Measurements from ENCODE around the gene CD4. TPM values are rescaled to one million over a fixed set of nuclear protein-coding genes. Genes with fewer than 3 reads are reported as not detected.
A peak's percentile ranks its signal among the peaks of the same experiment; 100 is the strongest.

Gene CD4
- total RNA-seq, 4 donors from 2014 or later = 6.6 to 16.2 (median 10.1) TPM

DNA sequence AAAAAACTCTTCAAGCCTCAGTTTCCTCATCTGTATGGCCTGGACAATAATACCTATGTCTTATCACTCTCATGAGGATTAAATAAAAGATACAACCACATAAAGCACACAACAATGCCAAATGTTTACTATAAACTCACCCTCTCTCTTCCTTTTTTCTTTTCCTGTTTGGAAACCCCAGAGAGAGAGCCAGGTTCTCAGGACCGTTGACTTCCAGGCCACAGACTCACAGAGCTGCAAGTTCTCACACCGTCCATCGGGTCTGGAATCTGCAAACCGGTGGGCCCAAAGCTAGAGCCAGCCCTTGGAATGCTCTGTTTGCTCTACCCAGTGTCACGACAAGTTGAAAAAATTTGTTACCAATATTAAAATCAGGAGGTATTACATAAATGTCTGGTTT, 4.6 kb upstream of the CD4 start:
- Histone ChIP-seq H3K4me1 (peaks cover 0 to 3% (median 0%) of the 10 kb centered on the region in 4 donors), H3K36me3 (no peaks in the 10 kb centered on the region), H3K9me3 (no peaks in the 10 kb centered on the region), H3K27me3 (no peaks in the 10 kb centered on the region), H3K4me3 (no peak overlapping the region), H3K27ac (replicated peaks in 1 of 4) (no peak overlapping the region)
- no peak for DNase-seq (ENCODE audit: extremely low spot score)
- intact Hi-C loops (cut with DNase I) = no loop called here
- TF ChIP-seq POLR2AphosphoS5 (IDR thresholded peaks at IDR 0.05) = no peak
- WGBS = 63% methylated on average over 5 of the region's 5 CpGs

DNA sequence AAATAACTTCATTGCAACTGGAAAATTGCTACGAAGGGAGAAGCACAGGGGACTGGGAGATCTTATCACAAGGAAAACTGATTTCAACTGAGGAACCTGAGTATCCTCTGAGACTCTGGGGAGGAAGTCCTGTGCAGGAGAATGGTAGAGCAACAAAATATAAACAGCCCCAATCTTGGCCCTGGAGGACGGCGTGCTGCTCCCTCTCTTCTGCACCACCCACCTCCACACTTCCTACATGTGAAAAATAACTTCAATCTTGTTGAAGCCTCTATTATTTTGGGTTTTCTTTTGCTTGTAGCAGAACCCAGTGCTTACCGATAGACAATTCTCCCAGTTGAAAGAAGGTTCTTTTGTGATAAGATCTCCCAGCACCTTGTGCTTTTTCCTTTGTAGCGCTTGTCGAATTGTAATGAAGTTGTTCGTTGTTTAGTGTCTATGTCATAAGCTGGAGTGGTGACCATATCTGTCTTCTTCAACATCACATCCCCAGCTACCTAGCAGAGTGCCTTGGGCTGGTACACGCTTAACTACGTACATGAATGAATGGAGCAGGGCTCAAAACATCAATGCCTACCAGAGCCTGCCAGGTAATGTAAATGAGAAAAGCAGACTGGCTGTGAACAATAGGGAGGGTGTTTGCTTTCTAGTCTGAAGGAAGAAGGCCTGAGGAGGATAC, 2.8 kb upstream of the CD4 start:
- no peak for TF ChIP-seq POLR2A (IDR thresholded peaks at IDR 0.05; ENCODE audit: low read depth)
- TF ChIP-seq POLR2AphosphoS5 (IDR thresholded peaks at IDR 0.05) = no peak
- TF ChIP-seq EP300 (IDR thresholded peaks at IDR 0.05) = no peak
- TF ChIP-seq, protein P1, sequence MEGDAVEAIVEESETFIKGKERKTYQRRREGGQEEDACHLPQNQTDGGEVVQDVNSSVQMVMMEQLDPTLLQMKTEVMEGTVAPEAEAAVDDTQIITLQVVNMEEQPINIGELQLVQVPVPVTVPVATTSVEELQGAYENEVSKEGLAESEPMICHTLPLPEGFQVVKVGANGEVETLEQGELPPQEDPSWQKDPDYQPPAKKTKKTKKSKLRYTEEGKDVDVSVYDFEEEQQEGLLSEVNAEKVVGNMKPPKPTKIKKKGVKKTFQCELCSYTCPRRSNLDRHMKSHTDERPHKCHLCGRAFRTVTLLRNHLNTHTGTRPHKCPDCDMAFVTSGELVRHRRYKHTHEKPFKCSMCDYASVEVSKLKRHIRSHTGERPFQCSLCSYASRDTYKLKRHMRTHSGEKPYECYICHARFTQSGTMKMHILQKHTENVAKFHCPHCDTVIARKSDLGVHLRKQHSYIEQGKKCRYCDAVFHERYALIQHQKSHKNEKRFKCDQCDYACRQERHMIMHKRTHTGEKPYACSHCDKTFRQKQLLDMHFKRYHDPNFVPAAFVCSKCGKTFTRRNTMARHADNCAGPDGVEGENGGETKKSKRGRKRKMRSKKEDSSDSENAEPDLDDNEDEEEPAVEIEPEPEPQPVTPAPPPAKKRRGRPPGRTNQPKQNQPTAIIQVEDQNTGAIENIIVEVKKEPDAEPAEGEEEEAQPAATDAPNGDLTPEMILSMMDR (IDR thresholded peaks at IDR 0.05) = no peak
- DNase-seq (ENCODE audit: extremely low spot score) = no peak
- WGBS = 64% methylated on average over 9 of the region's 9 CpGs
- Histone ChIP-seq H3K27me3 (no peaks in the 10 kb centered on the region), H3K4me1 (peaks cover 0 to 3% (median 0%) of the 10 kb centered on the region in 4 donors), H3K36me3 (no peaks in the 10 kb centered on the region), H3K9me3 (no peaks in the 10 kb centered on the region), H3K4me3 (no peak overlapping the region), H3K27ac (replicated peaks in 1 of 4) (no peak overlapping the region)
- intact Hi-C loops (cut with DNase I) = no loop called here

DNA sequence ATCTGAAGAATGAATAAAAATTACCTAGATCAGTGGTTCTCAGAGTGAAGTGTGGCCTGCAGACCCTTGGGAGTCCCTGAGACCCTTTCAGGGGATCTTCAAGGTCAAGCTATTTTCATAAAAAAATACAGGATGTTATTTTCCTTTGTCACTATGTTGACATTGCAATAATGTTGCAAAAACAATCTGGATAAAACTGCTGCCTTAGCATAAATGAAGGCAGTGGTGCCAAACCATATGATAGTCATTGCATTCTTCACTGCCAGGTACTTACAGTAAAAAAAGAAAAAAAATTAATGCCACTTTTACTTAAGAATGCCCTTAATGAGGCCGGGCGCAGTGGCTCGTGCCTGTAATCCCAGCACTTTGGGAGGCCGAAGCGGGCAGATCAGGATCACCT, 2.0 kb upstream of the CD4 start:
- intact Hi-C loops (cut with DNase I) = no loop called here
- Histone ChIP-seq H3K4me3 (no peak overlapping the region), H3K27me3 (no peaks in the 10 kb centered on the region), H3K4me1 (peaks cover 0 to 6% (median 1%) of the 10 kb centered on the region in 4 donors), H3K36me3 (no peaks in the 10 kb centered on the region), H3K27ac (replicated peaks in 1 of 4) (no peak overlapping the region), H3K9me3 (no peaks in the 10 kb centered on the region)
- TF ChIP-seq POLR2AphosphoS5 (IDR thresholded peaks at IDR 0.05) (no peak), POLR2A (IDR thresholded peaks at IDR 0.05; ENCODE audit: low read depth) (no peak), EP300 (IDR thresholded peaks at IDR 0.05) (no peak)
- TF ChIP-seq, protein P1 (IDR thresholded peaks at IDR 0.05) = no peak
- no peak for DNase-seq (ENCODE audit: extremely low spot score)
- WGBS = 94% methylated on average over 5 of the region's 5 CpGs

DNA sequence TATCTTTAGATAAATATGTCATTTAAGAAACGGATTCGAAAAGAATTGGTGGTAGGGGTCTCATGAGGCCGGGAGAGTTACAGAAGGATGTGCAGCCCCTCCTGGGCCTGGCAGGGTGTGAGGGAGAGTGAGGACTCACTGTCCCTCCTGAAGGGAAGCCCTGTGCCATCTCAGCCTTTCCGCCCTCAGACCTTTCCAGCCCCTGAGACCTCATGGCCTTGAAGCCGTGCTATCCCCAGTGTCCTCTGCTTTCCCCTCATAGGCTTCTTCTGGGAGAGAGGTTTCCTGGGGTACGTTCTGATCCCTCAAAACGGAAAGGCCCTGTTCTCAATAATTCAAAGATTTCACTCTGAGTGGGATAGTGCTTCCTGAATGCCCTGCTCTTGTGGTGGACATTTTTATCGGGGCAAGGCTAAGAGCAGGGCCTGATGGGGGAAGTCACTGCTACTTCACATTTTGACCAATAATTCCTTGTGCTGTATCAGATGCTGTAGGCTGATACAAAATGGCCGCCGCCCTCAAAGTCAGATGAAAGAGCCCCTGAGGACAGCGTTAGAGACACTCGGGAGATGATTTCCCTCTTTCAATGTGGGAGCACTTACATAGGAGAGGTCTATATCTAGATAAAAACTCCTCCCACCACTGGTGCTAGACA, 1.3 kb downstream of the CD4 start:
- H3K4me3 ChIP-seq = no peak overlapping the region
- intact Hi-C loops (cut with DNase I) = no loop called here
- no peaks in the 10 kb centered on the region for H3K9me3 ChIP-seq
- peak overlapping the region in 1 of 4 donors; percentile 7 for H3K27ac ChIP-seq (replicated peaks in 1 of 4)
- no peak for DNase-seq (ENCODE audit: extremely low spot score)
- H3K27me3 ChIP-seq = no peaks in the 10 kb centered on the region
- no peaks in the 10 kb centered on the region for H3K36me3 ChIP-seq
- H3K4me1 ChIP-seq = peaks cover 0 to 12% (median 6%) of the 10 kb centered on the region in 4 donors
- 90% methylated on average over 12 of the region's 12 CpGs for WGBS
- TF ChIP-seq EP300 (IDR thresholded peaks at IDR 0.05) (no peak), POLR2A (IDR thresholded peaks at IDR 0.05; ENCODE audit: low read depth) (no peak), POLR2AphosphoS5 (IDR thresholded peaks at IDR 0.05) (no peak)
- TF ChIP-seq, protein P1 (IDR thresholded peaks at IDR 0.05) = no peak

DNA sequence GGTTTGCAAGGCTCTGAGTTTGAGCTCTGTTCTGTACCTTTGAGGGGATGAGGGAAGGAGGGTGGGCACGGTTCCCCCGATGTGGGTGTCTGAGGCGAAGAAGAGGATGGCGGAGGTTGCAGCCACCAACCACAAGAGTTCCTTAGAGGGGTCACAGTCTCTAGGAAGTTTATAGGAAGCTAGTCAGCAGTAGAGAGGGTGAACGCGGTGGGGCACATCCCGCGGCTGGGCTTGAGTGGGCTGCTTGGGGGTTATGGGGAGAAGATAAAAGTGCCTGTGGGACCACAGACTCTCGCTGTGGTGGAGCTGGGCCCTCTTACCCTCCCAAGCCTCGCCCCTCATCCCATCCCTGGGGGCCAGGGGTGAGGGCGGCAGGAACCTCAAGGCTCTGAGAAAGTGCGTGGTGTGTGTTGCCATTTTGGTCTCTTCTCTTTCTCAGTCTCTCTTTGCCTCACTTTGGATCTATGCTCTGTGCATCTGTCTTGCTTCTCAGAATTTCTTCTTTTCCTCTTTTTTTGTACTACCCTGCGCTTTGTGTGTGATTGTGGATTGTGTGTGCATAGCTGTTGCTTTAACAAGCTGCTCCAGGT, 2.7 kb downstream of the CD4 start:
- peak overlapping the region in 1 of 4 donors; percentile 29 for H3K4me3 ChIP-seq
- no peaks in the 10 kb centered on the region for H3K36me3 ChIP-seq
- intact Hi-C loops (cut with DNase I) = no loop called here
- TF ChIP-seq, protein P1 (IDR thresholded peaks at IDR 0.05) = no peak
- TF ChIP-seq EP300 (IDR thresholded peaks at IDR 0.05) = no peak
- no peak for TF ChIP-seq POLR2A (IDR thresholded peaks at IDR 0.05; ENCODE audit: low read depth)
- no peak for TF ChIP-seq POLR2AphosphoS5 (IDR thresholded peaks at IDR 0.05)
- WGBS = 81% methylated on average over 13 of the region's 13 CpGs
- no peaks in the 10 kb centered on the region for H3K9me3 ChIP-seq
- peaks cover 0 to 5% (median 0%) of the 10 kb centered on the region in 4 donors for H3K27me3 ChIP-seq
- peaks cover 0 to 12% (median 6%) of the 10 kb centered on the region in 4 donors for H3K4me1 ChIP-seq
- no peak for DNase-seq (ENCODE audit: extremely low spot score)
- H3K27ac ChIP-seq (replicated peaks in 1 of 4) = peak overlapping the region in 2 of 4 donors; percentile 2 to 32

Measured in esophagus muscularis mucosa (tissue), 4 donors.